Gastrocnemius medialis (tissue), 4 donors: ENCODE measurements around the gene RHOJ. TPM values are rescaled to one million over a fixed set of nuclear protein-coding genes. Genes with fewer than 3 reads are reported as not detected.

Experiments
- ATAC-seq, 2 donors: fragments of 150-250 bp; one replicate each; pipeline ENCODE4 v1.9.1; 2016
- DNase-seq, 2 donors: peaks; one replicate each; pipeline ENCODE4 v3.0.0-alpha.2; 2019
- H3K27ac ChIP-seq, 4 donors: fragments of 200-600 bp; sonication (generic); 1 replicate in 1 of 4; 2 replicates in 3 of 4; pipeline ENCODE4 v1.5.1; 2016 to 2018; ENCODE audit warnings: mild to moderate bottlenecking in 2 of 4, moderate library complexity in 1 of 4
- H3K27me3 ChIP-seq, 3 donors: fragments of 200-600 bp; sonication (generic) in 2 of 3; 1 replicate in 1 of 3; 2 replicates in 2 of 3; pipeline versions ENCODE4 v1.5.1 to v1.6.0; 2016 to 2019; ENCODE audit warnings: mild to moderate bottlenecking in 1 of 3, moderate library complexity in 1 of 3
- H3K36me3 ChIP-seq, 2 donors: fragments of 200-600 bp; sonication (generic) in 1 of 2; one replicate each; pipeline ENCODE4 v1.5.1; 2017 to 2018
- H3K4me1 ChIP-seq, 2 donors: fragments of 200-600 bp; sonication (generic) in 1 of 2; one replicate each; pipeline ENCODE4 v1.5.1; 2016 to 2017; ENCODE audit warnings: mild to moderate bottlenecking in 2 of 2
- H3K4me3 ChIP-seq, 4 donors: fragments of 200-600 bp; sonication (generic) in 3 of 4; 1 replicate in 1 of 4; 2 replicates in 3 of 4; pipeline ENCODE4 v1.5.1; 2016 to 2019; ENCODE audit warnings: mild to moderate bottlenecking in 2 of 4
- H3K9me3 ChIP-seq, 3 donors: fragments of 200-600 bp; sonication (generic) in 2 of 3; 1 replicate in 1 of 3; 2 replicates in 2 of 3; pipeline ENCODE4 v1.5.1; 2016 to 2019
- CTCF ChIP-seq, 5 experiments: fragments of 450-650 bp in 3 of 5; fragments of 200-600 bp in 2 of 5; sonication (generic) in 2 of 5; IDR thresholded peaks in 4 of 5; conservative IDR thresholded peaks in 1 of 5; 1 replicate in 4 of 5; 2 replicates in 1 of 5; pipeline ENCODE4 v1.5.1; 2016 to 2019; ENCODE audit warnings: antibody characterized with exemption in 5 of 5, mild to moderate bottlenecking in 3 of 5, moderate library complexity in 3 of 5
- POLR2A ChIP-seq, 2 donors: fragments of 450-650 bp; IDR thresholded peaks; one replicate each; pipeline ENCODE4 v1.6.1; 2017; ENCODE audit warnings: antibody characterized with exemption in 2 of 2, mild to moderate bottlenecking in 2 of 2, moderate library complexity in 2 of 2
- in situ Hi-C, 4 donors: fragments of 200-750 bp; cut with MboI; loops; one replicate each; pipeline versions ENCODE4 v1.15.0 to v1.8.0; 2017; ENCODE audit warnings: low sequenced_read_pairs in 4 of 4
- intact Hi-C: fragments of 100-400 bp; cut with DNase I; formaldehyde crosslinking; loops from one replicate; pipeline ENCODE4 v1.15.1; 2023; ENCODE audit warnings: low total_unique reads
- total RNA-seq, 4 donors: library from RNA; depleted of rRNA; stranded (reverse); fragments of >200 nt; gene quantifications; one replicate each; pipeline versions ENCODE4 v1.1.0 to v1.2.3, GENCODE V29; 2016

Gene RHOJ
- total RNA-seq, 4 donors from 2014 or later: 2.8 to 4.9 (median 3.8) TPM

DNA sequence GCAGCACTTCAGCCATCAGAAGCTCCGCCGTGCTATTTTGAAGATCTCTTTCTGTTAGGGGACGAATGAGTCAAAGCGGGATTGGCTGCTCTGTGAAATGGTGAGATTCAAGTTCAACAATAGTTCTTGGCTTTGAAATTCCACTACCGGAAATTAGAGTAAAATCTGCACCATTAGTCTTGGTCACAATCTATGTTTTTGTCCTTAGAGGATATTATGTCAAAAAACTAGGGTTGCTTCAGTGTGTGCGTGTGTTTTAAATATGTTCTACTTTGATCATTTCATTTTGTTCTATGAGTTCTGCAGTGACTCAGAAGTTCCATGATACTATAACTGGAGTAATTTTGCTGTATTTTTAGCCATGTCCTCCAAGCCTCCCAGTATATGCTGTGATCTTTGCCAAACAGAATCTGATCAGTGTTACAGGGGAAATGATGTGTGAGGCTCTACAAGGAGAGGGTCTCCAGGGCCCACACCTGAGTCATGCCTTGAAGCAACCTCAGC, 91.9 kb downstream of the RHOJ start:
- intact Hi-C loops: no loop called here
- TF ChIP-seq CTCF (IDR thresholded peaks at IDR 0.05 in 4 of 5, conservative IDR thresholded peaks at IDR 0.05 in 1 of 5) (no peak), POLR2A (IDR thresholded peaks at IDR 0.05) (no peak)
- H3K27ac ChIP-seq: peak overlapping the region; percentile 49 to 65 (median 51)
- H3K36me3 ChIP-seq: no peaks in the 10 kb centered on the region
- no peaks in the 10 kb centered on the region for H3K27me3 ChIP-seq
- ATAC-seq: peak; percentile 36
- no peak for DNase-seq
- peaks cover 0 to 7% of the 10 kb centered on the region in 2 donors for H3K4me1 ChIP-seq
- in situ Hi-C loops: loop anchor here in 1 of 4 donors (25.0 kb wide), 1 partner anchor 1109 kb away; no protein-coding TSS in a partner anchor
- no peaks in the 10 kb centered on the region for H3K9me3 ChIP-seq
- H3K4me3 ChIP-seq: peak overlapping the region in 2 of 4 donors; percentile 15 to 22

- intact Hi-C loops: no loop called here
- DNase-seq (no peak), ATAC-seq (no peak)
- Histone ChIP-seq H3K9me3 (no peaks in the 10 kb centered on the region), H3K36me3 (no peaks in the 10 kb centered on the region), H3K4me3 (no peak overlapping the region), H3K4me1 (peaks cover 0 to 7% of the 10 kb centered on the region in 2 donors), H3K27ac (no peak overlapping the region), H3K27me3 (no peaks in the 10 kb centered on the region)
- in situ Hi-C loops: loop anchor here in 1 of 4 donors (25.0 kb wide), 1 partner anchor 1110 kb away; no protein-coding TSS in a partner anchor
- TF ChIP-seq CTCF (IDR thresholded peaks at IDR 0.05 in 4 of 5, conservative IDR thresholded peaks at IDR 0.05 in 1 of 5) (no peak), POLR2A (IDR thresholded peaks at IDR 0.05) (no peak)
These were observed 93.3 kb downstream of the RHOJ start for GRCh38 chr14:63297372-63298063.

DNA sequence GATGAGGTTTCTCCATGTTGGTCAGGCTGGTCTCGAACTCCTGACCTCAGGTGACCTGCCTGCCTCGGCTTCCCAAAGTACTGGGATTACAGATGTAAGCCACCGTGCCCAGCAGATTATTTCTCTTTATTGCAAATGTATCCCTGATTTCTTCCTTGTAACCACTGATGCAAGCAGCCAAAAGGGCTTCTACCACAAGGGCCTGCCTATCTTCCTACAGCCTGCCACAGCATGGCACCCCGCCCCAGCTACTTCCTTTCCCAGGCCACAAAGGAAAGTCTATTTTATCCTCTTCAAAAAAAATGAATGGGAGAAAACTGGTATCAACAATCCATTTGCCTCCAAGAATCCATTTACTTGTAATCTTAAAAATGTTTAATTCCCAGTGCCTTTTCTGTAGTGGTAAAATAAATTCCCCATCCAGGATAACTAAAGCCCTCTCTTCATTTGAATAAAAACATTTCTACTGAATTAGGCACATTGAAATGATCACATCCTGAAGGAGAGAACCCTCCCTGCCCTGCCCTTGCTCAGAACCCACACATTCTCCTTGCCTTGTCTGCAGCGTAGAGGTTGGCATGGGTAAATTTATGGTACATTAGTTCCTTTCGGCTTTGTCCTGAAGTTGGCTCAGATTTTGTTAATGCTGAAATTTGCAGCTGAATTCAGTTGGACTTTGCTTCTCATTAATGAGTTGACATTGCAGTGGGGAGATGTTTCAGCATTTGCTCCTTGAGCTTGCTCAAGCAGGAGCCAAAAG, 95.3 kb downstream of the RHOJ start:
- TF ChIP-seq POLR2A (IDR thresholded peaks at IDR 0.05) (no peak), CTCF (IDR thresholded peaks at IDR 0.05 in 4 of 5, conservative IDR thresholded peaks at IDR 0.05 in 1 of 5) (no peak)
- Histone ChIP-seq H3K36me3 (no peaks in the 10 kb centered on the region), H3K4me1 (peaks cover 0 to 7% of the 10 kb centered on the region in 2 donors), H3K9me3 (no peaks in the 10 kb centered on the region), H3K4me3 (no peak overlapping the region), H3K27me3 (no peaks in the 10 kb centered on the region), H3K27ac (no peak overlapping the region)
- DNase-seq: no peak
- in situ Hi-C loops: loop anchor here in 1 of 4 donors (25.0 kb wide), 1 partner anchor 1112 kb away; no protein-coding TSS in a partner anchor
- no peak for ATAC-seq
- intact Hi-C loops: no loop called here

DNA sequence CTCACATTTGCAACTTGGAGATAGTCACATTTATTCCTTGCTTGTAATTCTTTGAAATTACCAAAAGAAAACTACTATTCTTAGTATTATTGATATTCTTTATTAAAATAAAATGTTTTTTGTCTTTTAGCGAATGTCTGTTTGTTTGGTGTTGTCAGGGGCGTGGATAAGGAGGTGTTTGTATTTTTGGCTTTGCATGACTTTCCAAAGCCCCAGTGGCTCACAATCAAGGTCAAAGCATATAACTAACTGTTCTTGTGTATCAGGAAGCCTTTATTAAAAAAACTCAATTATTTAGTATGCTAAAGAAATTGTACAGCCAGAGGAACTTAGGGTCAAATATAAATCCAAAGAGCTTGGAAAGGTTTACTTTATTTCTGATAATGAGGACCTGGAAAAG, 96.6 kb downstream of the RHOJ start:
- no peaks in the 10 kb centered on the region for H3K27me3 ChIP-seq
- DNase-seq: no peak
- H3K27ac ChIP-seq: no peak overlapping the region
- H3K4me1 ChIP-seq: peaks cover 0 to 7% of the 10 kb centered on the region in 2 donors
- intact Hi-C loops: no loop called here
- H3K9me3 ChIP-seq: no peaks in the 10 kb centered on the region
- no peaks in the 10 kb centered on the region for H3K36me3 ChIP-seq
- ATAC-seq: no peak
- no peak overlapping the region for H3K4me3 ChIP-seq
- in situ Hi-C loops: no loop called here
- TF ChIP-seq POLR2A (IDR thresholded peaks at IDR 0.05): no peak
- TF ChIP-seq CTCF (IDR thresholded peaks at IDR 0.05 in 4 of 5, conservative IDR thresholded peaks at IDR 0.05 in 1 of 5): no peak
